ENCODE results near the gene GDA.
"Not testable (repeated sequence)": the region's sequence is repeated elsewhere in the genome, so short reads cannot be mapped to it uniquely, and the experiment has no call there.

Gene GDA

GRCh38 chr9:72210522-72210921 is 61.3 kb downstream of the GDA start:
- no peak for DNase-seq (ENCODE audit: low spot score)

GRCh38 chr9:72211047-72211446 is 61.8 kb downstream of the GDA start:
- DNase-seq (ENCODE audit: low spot score), result no peak

- DNase-seq (ENCODE audit: low spot score), result no peak
Observed at GRCh38 chr9:72213906-72214305, 64.7 kb downstream of the GDA start.

GRCh38 chr9:72217306-72217842 is 68.1 kb downstream of the GDA start:
- DNase-seq (ENCODE audit: low spot score), result no peak

GRCh38 chr9:72220589-72220988 is 71.3 kb downstream of the GDA start:
- no peak for DNase-seq (ENCODE audit: low spot score)

- no peak for DNase-seq (ENCODE audit: low spot score)
Observed at GRCh38 chr9:72226146-72226812, 77.0 kb downstream of the GDA start.

- no peak for DNase-seq (ENCODE audit: low spot score)
Observed at GRCh38 chr9:72228282-72228681, 79.0 kb downstream of the GDA start.

GRCh38 chr9:72232778-72233177 is 83.5 kb downstream of the GDA start:
- no peak for DNase-seq (ENCODE audit: low spot score)

GRCh38 chr9:72247549-72247948 is 98.3 kb downstream of the GDA start:
- no peak for DNase-seq (ENCODE audit: low spot score)

- DNase-seq (ENCODE audit: low spot score), result no peak
Observed at GRCh38 chr9:72251589-72251988, 102.3 kb downstream of the GDA start.

GRCh38 chr9:72254901-72255545 is 105.8 kb downstream of the GDA start:
- DNase-seq (ENCODE audit: low spot score), result no peak

GRCh38 chr9:72255569-72255968 is 106.3 kb downstream of the GDA start:
- no peak for DNase-seq (ENCODE audit: low spot score)

GRCh38 chr9:72256931-72257330 is 107.7 kb downstream of the GDA start:
- DNase-seq (ENCODE audit: low spot score), result no peak

GRCh38 chr9:72257814-72258213 is 108.6 kb downstream of the GDA start:
- DNase-seq (ENCODE audit: low spot score), result no peak

GRCh38 chr9:72262063-72262462 is 112.8 kb downstream of the GDA start:
- no peak for DNase-seq (ENCODE audit: low spot score)

- no peak for DNase-seq (ENCODE audit: low spot score)
Observed at GRCh38 chr9:72263572-72263971, 114.3 kb downstream of the GDA start.

- no peak for DNase-seq (ENCODE audit: low spot score)
Observed at GRCh38 chr9:72268961-72269360, 119.7 kb downstream of the GDA start.

GRCh38 chr9:72270359-72270758 is 121.1 kb downstream of the GDA start:
- not testable (repeated sequence) for DNase-seq (ENCODE audit: low spot score)

- DNase-seq (ENCODE audit: low spot score), result peak; percentile 45
Observed at GRCh38 chr9:72271613-72272478, 122.6 kb downstream of the GDA start.

GRCh38 chr9:72274441-72274840 is 125.2 kb downstream of the GDA start:
- no peak for DNase-seq (ENCODE audit: low spot score)

- DNase-seq (ENCODE audit: low spot score), result no peak
Observed at GRCh38 chr9:72274916-72275315, 125.7 kb downstream of the GDA start.

- no peak for DNase-seq (ENCODE audit: low spot score)
Observed at GRCh38 chr9:72276429-72276828, 127.2 kb downstream of the GDA start.

GRCh38 chr9:72278959-72279358 is 129.7 kb downstream of the GDA start:
- no peak for DNase-seq (ENCODE audit: low spot score)

Data from CD4-positive, alpha-beta T cell treated with Interleukin-6 at 100 ng/mL for 8 hours (primary cell).